HepG2 (cell line): Measurements from ENCODE around the gene COL9A3. TPM values are rescaled to one million over a fixed set of nuclear protein-coding genes. Genes with fewer than 3 reads are reported as not detected.

Experiments used
- ELF1 ChIP-seq: sonication (generic); formaldehyde crosslinking; IDR thresholded peaks from 2 replicates; pipeline ENCODE4 v1.4.0; 2020; ENCODE audit warnings: missing genetic modification reagents
- EP300 ChIP-seq, 3 experiments: sonication (generic) in 1 of 3; formaldehyde crosslinking in 1 of 3; IDR thresholded peaks; 2 replicates each; pipeline versions ENCODE4 v1.5.1 to v1.6.1; 2011 to 2020; ENCODE audit warnings: low read depth in 2 of 3, low read length in 2 of 3, borderline replicate concordance in 1 of 3, improper control_type of control experiment in 1 of 3, mild to moderate bottlenecking in 1 of 3, missing genetic modification reagents in 1 of 3, moderate library complexity in 1 of 3
- ETS1 ChIP-seq: sonication (generic); formaldehyde crosslinking; IDR thresholded peaks from 2 replicates; pipeline ENCODE4 v1.4.0; 2020; ENCODE audit warnings: missing genetic modification reagents
- KDM2A ChIP-seq: sonication (generic); formaldehyde crosslinking; IDR thresholded peaks from 2 replicates; pipeline ENCODE4 v1.4.0; 2020; ENCODE audit warnings: low read depth, missing genetic modification reagents, borderline replicate concordance
- NFYB ChIP-seq: sonication (generic); formaldehyde crosslinking; IDR thresholded peaks from 2 replicates; pipeline ENCODE4 v1.4.0; 2020; ENCODE audit warnings: missing genetic modification reagents
- PRDM10 ChIP-seq: sonication (generic); formaldehyde crosslinking; IDR thresholded peaks from 2 replicates; pipeline ENCODE4 v1.4.0; 2020; ENCODE audit warnings: low read depth, missing genetic modification reagents
- PRDM15 ChIP-seq: sonication (generic); formaldehyde crosslinking; IDR thresholded peaks from 2 replicates; pipeline ENCODE4 v1.4.0; 2020; ENCODE audit warnings: missing genetic modification reagents
- SMC3 ChIP-seq: IDR thresholded peaks from 2 replicates; pipeline ENCODE4 v1.6.1; 2011; ENCODE audit warnings: low read length, improper control_type of control experiment
- THYN1 ChIP-seq: sonication (generic); formaldehyde crosslinking; IDR thresholded peaks from 2 replicates; pipeline ENCODE4 v1.8.1; 2023; ENCODE audit warnings: low read depth, mild to moderate bottlenecking, moderate library complexity, missing genetic modification reagents, borderline replicate concordance
- TIGD3 ChIP-seq: sonication (generic); formaldehyde crosslinking; IDR thresholded peaks from 2 replicates; pipeline ENCODE4 v1.5.1; 2020; ENCODE audit warnings: mild to moderate bottlenecking, missing genetic modification reagents, borderline replicate concordance
- ZNF275 ChIP-seq: sonication (generic); formaldehyde crosslinking; IDR thresholded peaks from 2 replicates; pipeline ENCODE4 v1.8.0; 2022; ENCODE audit warnings: missing genetic modification reagents, mild to moderate bottlenecking, inconsistent platforms, borderline replicate concordance
- ZNF33B ChIP-seq: sonication (generic); formaldehyde crosslinking; IDR thresholded peaks from 2 replicates; pipeline ENCODE4 v1.5.1; 2020; ENCODE audit warnings: mild to moderate bottlenecking, missing genetic modification reagents
- ZNF382 ChIP-seq: sonication (generic); formaldehyde crosslinking; IDR thresholded peaks from 2 replicates; pipeline ENCODE4 v1.5.0; 2020; ENCODE audit warnings: missing genetic modification reagents, mild to moderate bottlenecking, borderline replicate concordance
- ZNF441 ChIP-seq: sonication (generic); formaldehyde crosslinking; IDR thresholded peaks from 2 replicates; pipeline ENCODE4 v1.7.0; 2021; ENCODE audit warnings: missing genetic modification reagents, borderline replicate concordance
- ZNF484 ChIP-seq: sonication (generic); formaldehyde crosslinking; IDR thresholded peaks from 2 replicates; pipeline ENCODE4 v1.5.1; 2020; ENCODE audit warnings: mild to moderate bottlenecking, low read depth, missing genetic modification reagents, borderline replicate concordance
- ZNF570 ChIP-seq: sonication (generic); formaldehyde crosslinking; IDR thresholded peaks from 2 replicates; pipeline ENCODE4 v1.4.0; 2020; ENCODE audit warnings: mild to moderate bottlenecking, missing genetic modification reagents, borderline replicate concordance
- ZNF614 ChIP-seq: IDR thresholded peaks from 2 replicates; pipeline ENCODE4 v1.6.1; 2018; ENCODE audit warnings: missing biosample characterization, missing genetic modification reagents, inconsistent platforms, borderline replicate concordance
- ZNF75D ChIP-seq: sonication (generic); formaldehyde crosslinking; IDR thresholded peaks from 2 replicates; pipeline ENCODE4 v1.8.1; 2023; ENCODE audit warnings: missing genetic modification reagents, mild to moderate bottlenecking, borderline replicate concordance
- polyA plus RNA-seq, 8 experiments: library from polyadenylated mRNA; depleted of rRNA in 3 of 8; stranded (reverse) in 7 of 8; unstranded in 1 of 8; fragments of >200 nt; fragmentation: Illumina TruSeq in 4 of 8; extraction: Trizol in 4 of 8; gene quantifications; 2 replicates each; pipeline versions ENCODE4 v1.2.1 to v1.2.3, GENCODE V29; 2011 to 2016; ENCODE audit warnings: low read depth in 4 of 8, missing spikeins in 1 of 8, mixed read lengths in 1 of 8; ENCODE audit not compliant: insufficient read depth in 1 of 8
- total RNA-seq, 5 experiments: library from RNA; depleted of rRNA; stranded (reverse); fragments of >200 nt; fragmentation: Illumina TruSeq; extraction: Trizol; gene quantifications; 2 replicates each; pipeline ENCODE4 v1.2.3, GENCODE V29; 2016; ENCODE audit warnings: low read depth in 1 of 5

Gene COL9A3
- total and polyA plus RNA-seq, 2 of the 13 experiments (the other 11 are each of a cell fraction or from before 2014, with no cell fraction given): 155 to 204 TPM

- TF ChIP-seq TIGD3 (0 out of 2 replicates have a peak, but pooled peaks have one; percentile 34), ETS1 (CRISPR knock-in tag) (no peak), ZNF441 (no peak), EP300 (IDR thresholded peaks at IDR 0.05; ENCODE audit: low read depth in 2 of 2, low read length in 2 of 2) (no peak), EP300 (CRISPR knock-in tag; IDR thresholded peaks at IDR 0.05; ENCODE audit: borderline replicate concordance) (no peak; the same call in 1 of the 2 replicates), NFYB (CRISPR knock-in tag) (no peak), ZNF75D (CRISPR knock-in tag) (no peak), PRDM10 (CRISPR knock-in tag) (0 out of 2 replicates have a peak, but pooled peaks have one; percentile 45), ZNF570 (CRISPR knock-in tag) (no peak), ZNF484 (CRISPR knock-in tag) (no peak), ELF1 (CRISPR knock-in tag) (no peak), KDM2A (CRISPR knock-in tag) (peak; percentile 3; the same call in 1 of the 2 replicates), ZNF614 (CRISPR knock-in tag) (peak; percentile 31; the same call in 1 of the 2 replicates), ZNF382 (CRISPR knock-in tag) (no peak), ZNF275 (CRISPR knock-in tag) (no peak), ZNF33B (CRISPR knock-in tag) (no peak), THYN1 (CRISPR knock-in tag) (no peak), SMC3 (no peak), PRDM15 (CRISPR knock-in tag) (no peak)
These were observed 23.2 kb upstream of the COL9A3 start (continued) for GRCh38 chr20:62793757-62794006.
